ENCODE results near the gene SLC44A5.
"Not testable (repeated sequence)": the region's sequence is repeated elsewhere in the genome, so short reads cannot be mapped to it uniquely, and the experiment has no call there.

The SLC44A5 gene

GRCh38 chr1:75425001-75425650, 185.8 kb downstream of the SLC44A5 start:
- DNase-seq (ENCODE audit: extremely low read depth, low read depth): no peak
- no peak for TF ChIP-seq CTCF (IDR thresholded peaks at IDR 0.05; ENCODE audit: low read depth, low read length, missing control alignments)
- H3K4me3 ChIP-seq (replicated peaks; ENCODE audit: low read depth, low read length): no peak overlapping the region

GRCh38 chr1:75423616-75424015, 187.3 kb downstream of the SLC44A5 start:
- TF ChIP-seq CTCF (IDR thresholded peaks at IDR 0.05; ENCODE audit: low read depth, low read length, missing control alignments): no peak

GRCh38 chr1:75423136-75423535, 187.8 kb downstream of the SLC44A5 start:
- no peak overlapping the region for H3K4me3 ChIP-seq (replicated peaks; ENCODE audit: low read depth, low read length)
- no peak for TF ChIP-seq CTCF (IDR thresholded peaks at IDR 0.05; ENCODE audit: low read depth, low read length, missing control alignments)
- no peak for DNase-seq (ENCODE audit: extremely low read depth, low read depth)

More at GRCh38 chr1:75423616-75424015, 187.3 kb downstream of the SLC44A5 start:
- DNase-seq (ENCODE audit: extremely low read depth, low read depth): no peak
- H3K4me3 ChIP-seq (replicated peaks; ENCODE audit: low read depth, low read length): no peak overlapping the region

GRCh38 chr1:75421371-75421770, 189.5 kb downstream of the SLC44A5 start:
- DNase-seq (ENCODE audit: extremely low read depth, low read depth): no peak
- no peak for TF ChIP-seq CTCF (IDR thresholded peaks at IDR 0.05; ENCODE audit: low read depth, low read length, missing control alignments)

GRCh38 chr1:75415187-75415586, 195.7 kb downstream of the SLC44A5 start:
- DNase-seq (ENCODE audit: extremely low read depth, low read depth): no peak
- H3K4me3 ChIP-seq (replicated peaks; ENCODE audit: low read depth, low read length): no peak overlapping the region
- TF ChIP-seq CTCF (IDR thresholded peaks at IDR 0.05; ENCODE audit: low read depth, low read length, missing control alignments): no peak

More at GRCh38 chr1:75421371-75421770, 189.5 kb downstream of the SLC44A5 start:
- H3K4me3 ChIP-seq (replicated peaks; ENCODE audit: low read depth, low read length): no peak overlapping the region

GRCh38 chr1:75412616-75413015, 198.3 kb downstream of the SLC44A5 start:
- no peak for TF ChIP-seq CTCF (IDR thresholded peaks at IDR 0.05; ENCODE audit: low read depth, low read length, missing control alignments)
- no peak overlapping the region for H3K4me3 ChIP-seq (replicated peaks; ENCODE audit: low read depth, low read length)
- DNase-seq (ENCODE audit: extremely low read depth, low read depth): no peak

GRCh38 chr1:75404681-75405080, 206.2 kb downstream of the SLC44A5 start:
- not testable (repeated sequence) for DNase-seq (ENCODE audit: extremely low read depth, low read depth); H3K4me3 ChIP-seq (replicated peaks; ENCODE audit: low read depth, low read length)

- DNase-seq (ENCODE audit: extremely low read depth, low read depth); H3K4me3 ChIP-seq (replicated peaks; ENCODE audit: low read depth, low read length): not testable (repeated sequence)
These were observed 207.7 kb downstream of the SLC44A5 start for GRCh38 chr1:75403147-75403646.

All from HFF-Myc (cell line).